Left ventricle myocardium superior (tissue), 1 donor: ENCODE measurements around the gene ARMH3. TPM values are rescaled to one million over a fixed set of nuclear protein-coding genes. Genes with fewer than 3 reads are reported as not detected.

Experiments used
- ATAC-seq: fragments of 200-7000 bp; cut with Tn5 transposase; one replicate; pipeline ENCODE4 v1.9.1; 2020; ENCODE audit warnings: mild to moderate bottlenecking, moderate library complexity
- DNase-seq: peaks from one replicate; pipeline ENCODE4 v3.0.0-alpha.2; 2020
- intact Hi-C: fragments of 100-400 bp; cut with micrococcal nuclease; formaldehyde crosslinking; loops from one replicate; pipeline ENCODE4 v1.11.0; 2022
- total RNA-seq: library from RNA; stranded (reverse); fragmentation: NEBNext Ultra II Directional; extraction: Animal tissue kit (Norgen Biotek cat#: 25700); gene quantifications from one replicate; pipeline ENCODE4 v1.2.1, GENCODE V29; 2021
- donor health status: DM: no; HTN: yes; CAD: no; lungs with severe emphysema.

The ARMH3 gene
- total RNA-seq, 1 donor from 2014 or later, result 49.0 TPM

DNA sequence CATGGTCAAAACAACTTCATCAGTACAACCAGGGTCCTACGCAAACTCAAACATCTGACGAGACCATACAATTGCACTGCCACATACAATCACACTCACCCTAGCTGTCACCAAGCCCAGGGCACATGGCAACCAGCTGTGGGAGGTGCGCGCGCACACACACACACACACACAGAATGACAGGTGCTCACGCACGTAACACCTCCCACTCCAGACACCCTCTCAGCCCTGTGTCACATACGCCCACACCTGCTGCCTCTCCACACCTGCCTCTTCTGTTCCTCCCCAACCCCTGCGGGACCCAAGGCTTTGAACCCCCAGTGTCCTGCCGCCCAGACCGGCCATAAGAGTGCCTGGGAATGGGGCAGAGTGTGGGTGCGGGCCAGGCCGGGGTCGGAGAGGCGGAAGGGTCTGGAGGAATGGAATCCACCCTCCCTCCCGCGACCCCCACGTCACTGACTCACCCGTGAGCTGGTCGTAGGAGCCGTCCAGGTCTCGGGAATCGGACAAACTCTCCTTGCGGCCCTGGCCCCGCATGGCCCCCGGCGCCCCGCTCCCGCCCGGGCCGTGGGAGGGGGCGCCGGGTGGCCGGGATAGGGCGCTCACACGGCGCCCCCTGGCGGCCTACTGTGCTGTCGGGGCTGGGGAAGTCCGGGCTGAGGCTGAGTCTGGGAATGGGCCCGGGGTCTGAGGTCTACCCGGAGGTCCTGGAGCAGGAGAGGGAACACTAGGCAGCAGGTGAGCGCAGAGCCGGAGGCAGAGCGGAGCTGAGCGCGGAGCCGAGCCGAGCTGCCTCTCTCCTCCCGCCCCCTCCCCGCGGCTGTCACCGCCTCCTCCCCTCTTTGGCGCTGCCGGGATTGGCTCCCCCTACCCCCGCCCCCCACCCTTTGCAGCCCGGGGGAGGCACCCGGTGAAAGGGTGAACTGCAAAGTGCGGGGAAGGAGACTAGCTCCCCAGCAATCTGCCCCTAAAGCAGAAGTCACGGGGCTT lies 212.6 kb downstream of the ARMH3 start, which contains the start of gene KCNIP2:
TSS of gene KCNIP2 (minus strand) at position 769 of the 990 bp plus-strand sequence. CDS start at position 537, 232 bp downstream.
- ATAC-seq, result peak; percentile 33
- intact Hi-C loops, result no loop called here
- DNase-seq, result peak; percentile 74

DNA sequence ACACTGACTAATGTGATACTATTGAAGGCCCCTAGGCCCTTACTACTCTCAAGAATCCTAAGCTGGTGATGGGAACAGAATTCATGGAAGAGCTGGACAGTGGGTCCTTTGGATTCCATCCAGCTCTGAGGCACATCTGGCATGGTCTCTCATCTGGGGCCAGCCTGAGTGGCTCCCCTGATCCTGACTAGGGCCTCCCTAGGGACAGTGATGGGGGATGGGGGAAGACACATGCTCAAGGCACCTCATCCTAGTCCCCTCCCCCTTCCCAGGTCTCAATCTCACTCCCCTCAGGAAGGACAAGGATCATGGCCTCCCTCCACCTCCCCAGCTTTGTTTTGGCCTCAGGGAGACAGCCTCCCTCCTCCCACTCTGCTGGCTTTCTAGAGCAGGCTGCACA lies 214.1 kb downstream of the ARMH3 start:
- DNase-seq, result no peak
- intact Hi-C loops, result no loop called here
- no peak for ATAC-seq

DNA sequence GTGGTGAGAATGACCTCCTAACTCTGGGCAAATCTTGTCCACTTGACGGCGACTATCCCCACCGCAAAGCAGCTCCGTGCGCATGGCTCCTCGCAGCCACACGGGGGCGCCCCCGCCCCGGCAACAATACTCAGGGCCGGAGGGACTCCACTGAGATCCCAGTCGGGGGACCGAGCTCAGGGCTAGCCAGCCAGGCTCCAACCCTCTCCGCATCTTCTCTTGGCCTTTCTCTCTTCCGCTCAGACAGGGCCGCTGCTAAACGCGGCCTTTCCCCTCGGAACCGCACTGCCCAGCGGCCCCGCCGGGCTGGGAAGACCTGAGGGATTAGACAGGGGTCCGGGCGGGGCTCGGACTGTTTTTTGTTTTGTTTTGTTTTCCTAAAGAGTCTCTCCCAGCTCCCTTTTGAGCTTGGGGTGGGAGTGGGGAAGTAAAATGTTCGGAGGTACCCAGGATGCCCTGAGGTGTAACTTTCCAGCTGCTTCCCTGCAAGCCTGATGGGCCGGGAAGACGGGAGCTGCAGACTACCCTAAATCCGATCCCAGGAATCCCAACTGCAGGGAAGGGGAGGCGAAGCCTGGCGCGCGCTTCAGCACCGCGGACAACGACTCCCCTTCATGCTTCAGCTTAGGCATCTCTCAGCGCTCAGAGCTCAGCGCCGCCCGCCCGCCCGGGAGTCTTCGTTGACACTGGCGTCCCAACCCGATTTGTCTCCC lies 215.1 kb downstream of the ARMH3 start:
- ATAC-seq (peak; percentile 83), DNase-seq (peak; percentile 89)
- intact Hi-C loops, result no loop called here

DNA sequence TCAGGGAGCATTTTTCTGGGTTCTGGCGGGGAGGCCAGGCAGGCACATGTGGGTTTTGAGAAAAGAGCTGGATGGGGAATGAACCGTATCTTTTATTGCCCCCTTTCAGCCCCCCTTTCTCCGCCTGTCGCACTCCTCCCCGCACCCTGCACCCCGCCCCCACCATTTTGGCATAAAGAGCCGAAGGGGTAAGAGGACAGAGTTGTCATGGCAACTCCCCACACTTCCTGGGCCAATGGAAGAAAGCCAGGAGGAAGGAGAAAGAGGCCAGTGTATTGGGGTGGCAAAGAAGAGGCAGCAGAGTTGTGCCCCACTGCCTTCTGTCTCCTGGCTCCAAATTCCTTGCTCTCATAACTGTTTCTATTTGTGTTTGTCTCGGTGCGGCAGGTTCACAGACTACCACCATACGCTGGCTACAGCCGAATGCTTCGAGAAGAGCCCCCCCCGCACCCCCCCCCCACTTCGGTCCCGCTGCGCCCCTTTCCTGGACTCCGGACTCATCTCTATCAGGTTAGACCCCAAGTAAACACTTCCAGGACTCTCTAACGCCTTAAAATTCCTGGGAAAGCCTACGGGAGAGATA lies 215.8 kb downstream of the ARMH3 start:
- intact Hi-C loops, result no loop called here
- ATAC-seq (no peak), DNase-seq (no peak)

DNA sequence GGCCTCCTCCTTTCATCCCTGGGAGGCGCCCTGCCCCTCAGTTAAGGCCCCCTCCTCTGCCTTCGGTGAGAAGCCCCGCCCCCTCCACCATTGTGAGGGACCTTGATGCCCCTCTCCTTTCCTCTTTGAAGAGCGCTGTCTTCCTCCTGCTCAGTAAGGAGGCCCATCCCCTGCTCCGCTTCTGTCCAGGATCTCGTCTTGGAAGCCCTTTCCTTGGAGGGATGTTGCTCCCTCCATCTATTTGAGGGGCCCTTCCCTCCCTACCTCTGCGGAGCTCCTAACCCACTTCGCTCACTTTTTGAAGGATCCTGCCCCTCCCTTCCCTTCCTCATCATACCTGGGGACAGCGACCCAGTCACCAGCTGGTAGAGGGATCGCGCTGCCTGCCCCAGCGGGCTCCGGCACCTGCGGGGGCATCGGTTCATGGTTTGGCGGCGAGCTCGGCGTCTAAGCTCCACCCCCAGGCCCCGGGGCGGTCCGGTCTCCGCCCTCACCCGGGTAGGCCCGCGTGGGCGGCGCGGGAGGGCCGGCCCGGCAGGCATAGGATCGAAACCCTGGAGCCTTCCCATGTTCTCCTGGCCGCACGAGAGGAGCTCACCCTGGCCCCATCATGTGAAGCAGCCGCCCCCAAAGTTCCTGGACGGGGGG lies 216.4 kb downstream of the ARMH3 start:
- ATAC-seq, result peak; percentile 25
- intact Hi-C loops, result loop anchor here (5.0 kb wide), 1 partner anchor 173 kb away; no protein-coding TSS in a partner anchor
- DNase-seq, result peak; percentile 72

DNA sequence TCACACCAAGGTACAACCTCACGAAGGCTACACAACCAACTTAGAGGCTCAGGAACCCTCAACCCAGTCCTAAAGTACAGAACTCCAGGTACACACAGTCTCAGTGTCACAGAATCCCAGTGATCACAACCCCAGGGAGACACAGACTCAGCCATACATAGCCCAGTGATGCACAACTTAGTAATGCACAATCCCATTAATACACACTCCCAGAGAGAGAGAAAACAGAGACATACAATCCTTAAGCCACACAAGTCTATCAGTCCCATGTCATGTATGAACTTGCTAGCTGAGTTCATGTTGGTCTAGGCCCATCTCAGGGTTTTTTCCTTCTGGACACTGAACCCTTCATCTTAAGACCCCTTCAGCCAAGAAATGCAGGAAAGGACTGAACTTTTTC lies 217.0 kb downstream of the ARMH3 start:
- DNase-seq, result no peak
- intact Hi-C loops, result loop anchor here (5.0 kb wide), 1 partner anchor 173 kb away; no protein-coding TSS in a partner anchor
- no peak for ATAC-seq

DNA sequence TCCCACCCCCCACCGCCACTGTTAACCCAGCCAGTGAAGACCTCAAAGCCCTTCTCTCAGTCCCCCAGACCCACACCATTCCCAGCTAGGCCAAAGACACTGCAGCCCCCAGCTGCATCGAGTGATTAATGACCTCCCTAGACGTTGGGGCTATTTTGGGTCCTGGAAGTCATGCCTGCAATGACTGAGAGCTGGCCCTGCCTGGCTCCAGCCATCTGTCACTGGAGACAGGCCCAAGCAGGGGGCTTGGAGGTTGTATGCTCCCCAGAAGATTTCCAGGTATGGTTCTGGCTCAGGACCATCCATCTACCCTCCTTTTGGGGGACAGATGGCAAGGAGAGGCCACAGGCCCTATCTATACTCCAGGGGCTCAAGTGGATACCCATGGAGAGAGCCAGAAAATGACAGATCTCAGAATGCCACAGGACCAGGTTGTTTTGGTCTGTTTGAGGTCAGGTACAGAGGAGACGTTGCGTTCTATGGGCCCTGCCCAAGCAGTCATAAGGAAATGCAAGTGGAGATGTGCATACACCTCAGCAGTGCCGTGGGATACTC lies 217.5 kb downstream of the ARMH3 start:
- intact Hi-C loops, result loop anchor here (5.0 kb wide), 1 partner anchor 174 kb away; no protein-coding TSS in a partner anchor
- no peak for ATAC-seq
- DNase-seq, result no peak

DNA sequence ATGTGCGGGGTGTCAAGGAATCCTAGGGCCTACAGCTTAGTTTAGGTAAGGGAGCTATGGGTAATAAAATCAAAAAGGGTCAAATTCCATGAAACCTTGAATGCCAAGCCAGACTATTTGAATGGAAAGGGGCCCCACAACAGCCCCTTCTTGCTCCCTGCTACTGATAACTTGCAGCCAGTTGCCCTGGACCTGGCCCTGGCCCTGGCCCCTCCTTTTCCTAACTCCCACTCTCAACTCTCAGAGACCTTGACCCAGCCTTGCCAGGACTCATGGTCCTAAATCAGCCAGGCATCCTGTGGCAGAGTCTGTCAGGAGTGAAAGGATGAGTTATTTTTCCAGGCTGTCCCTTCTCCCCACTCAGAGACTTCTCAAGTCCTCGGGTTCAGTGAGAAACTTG lies 218.2 kb downstream of the ARMH3 start:
- no peak for ATAC-seq
- no peak for DNase-seq
- intact Hi-C loops, result loop anchor here (5.0 kb wide), 1 partner anchor 175 kb away; no protein-coding TSS in a partner anchor

DNA sequence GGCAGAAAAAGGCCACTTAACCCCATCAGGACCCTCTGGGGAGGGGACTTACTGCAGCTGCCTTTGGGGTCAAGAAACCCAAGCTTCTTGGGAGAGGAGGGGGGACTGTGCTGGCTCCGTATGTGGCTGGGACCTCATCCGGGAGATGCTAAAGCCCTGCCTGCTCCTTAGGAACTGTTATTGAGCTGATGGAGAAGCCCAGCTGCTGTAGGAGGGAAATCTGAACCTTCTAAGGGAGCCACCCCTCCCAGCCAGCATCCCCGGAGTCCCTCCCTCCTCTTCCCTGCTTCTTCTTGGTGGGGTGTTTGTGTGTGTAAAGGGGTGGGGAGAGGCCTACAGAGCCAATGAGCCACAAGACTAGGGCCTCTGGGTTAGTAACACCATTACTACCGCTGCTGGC lies 220.6 kb downstream of the ARMH3 start:
- DNase-seq, result no peak
- ATAC-seq, result no peak
- intact Hi-C loops, result loop anchor here (5.0 kb wide), 1 partner anchor 177 kb away; no protein-coding TSS in a partner anchor

DNA sequence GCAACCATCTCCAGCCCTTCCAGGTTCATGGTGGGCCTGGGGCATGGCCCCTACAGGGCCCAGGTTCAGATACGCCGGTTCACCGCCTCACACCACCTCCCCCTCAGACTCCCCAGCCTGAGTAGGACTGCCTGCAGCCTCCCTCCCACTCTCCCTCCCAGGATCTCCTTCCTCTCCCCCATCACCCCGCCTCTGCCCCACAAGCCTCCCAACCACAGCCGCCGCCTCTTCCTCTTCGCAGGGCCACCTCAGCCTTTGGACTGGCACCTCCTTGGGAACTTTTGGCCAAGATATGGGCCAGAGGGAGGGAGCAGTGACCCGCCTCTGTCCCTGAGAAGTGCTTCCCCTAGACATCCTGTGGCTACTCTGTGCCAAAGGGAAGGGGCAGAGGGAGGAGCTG lies 221.6 kb downstream of the ARMH3 start:
- intact Hi-C loops, result no loop called here
- no peak for ATAC-seq
- peak; percentile 55 for DNase-seq

DNA sequence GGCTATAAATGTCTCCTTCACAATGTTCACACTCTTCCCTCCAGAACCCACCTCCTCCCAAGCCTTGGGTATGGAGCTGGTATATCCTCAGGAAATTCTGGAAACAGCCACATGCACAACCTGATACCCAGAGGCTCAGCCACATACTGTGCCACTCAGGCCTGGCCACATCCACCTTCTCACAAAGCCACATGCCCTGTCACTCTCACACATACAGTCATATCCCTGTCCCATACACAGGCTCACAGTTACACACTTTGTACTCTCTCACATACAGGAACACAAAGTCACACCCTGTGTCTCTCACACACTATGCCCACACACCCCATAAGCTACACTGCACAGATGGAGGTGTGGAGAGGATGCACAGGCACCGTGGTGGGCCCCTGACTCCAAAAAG lies 222.5 kb downstream of the ARMH3 start:
- no peak for ATAC-seq
- DNase-seq, result no peak
- intact Hi-C loops, result no loop called here

DNA sequence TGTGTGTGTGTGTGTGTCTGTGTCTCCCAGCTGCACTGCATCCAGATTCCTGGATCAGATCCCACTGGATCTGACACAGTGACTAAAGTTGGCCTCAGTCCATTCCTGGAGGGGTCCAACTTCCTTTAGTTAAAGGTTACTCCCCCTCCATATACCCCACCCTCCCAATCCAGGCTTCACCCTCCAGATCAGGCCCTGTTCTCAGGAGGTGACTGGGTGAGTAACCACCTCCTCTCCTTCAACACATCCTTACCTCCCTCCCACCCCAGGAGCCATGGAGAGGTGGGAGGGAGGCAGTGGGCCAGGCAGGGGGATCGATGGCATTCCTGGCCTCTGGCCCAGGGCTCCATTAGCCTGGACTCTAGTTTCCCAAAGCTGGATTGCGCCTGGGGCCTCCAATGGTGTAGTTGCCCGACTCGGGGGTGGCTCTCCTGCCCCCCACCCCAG lies 223.6 kb downstream of the ARMH3 start:
- ATAC-seq (no peak), DNase-seq (no peak)
- intact Hi-C loops, result no loop called here

DNA sequence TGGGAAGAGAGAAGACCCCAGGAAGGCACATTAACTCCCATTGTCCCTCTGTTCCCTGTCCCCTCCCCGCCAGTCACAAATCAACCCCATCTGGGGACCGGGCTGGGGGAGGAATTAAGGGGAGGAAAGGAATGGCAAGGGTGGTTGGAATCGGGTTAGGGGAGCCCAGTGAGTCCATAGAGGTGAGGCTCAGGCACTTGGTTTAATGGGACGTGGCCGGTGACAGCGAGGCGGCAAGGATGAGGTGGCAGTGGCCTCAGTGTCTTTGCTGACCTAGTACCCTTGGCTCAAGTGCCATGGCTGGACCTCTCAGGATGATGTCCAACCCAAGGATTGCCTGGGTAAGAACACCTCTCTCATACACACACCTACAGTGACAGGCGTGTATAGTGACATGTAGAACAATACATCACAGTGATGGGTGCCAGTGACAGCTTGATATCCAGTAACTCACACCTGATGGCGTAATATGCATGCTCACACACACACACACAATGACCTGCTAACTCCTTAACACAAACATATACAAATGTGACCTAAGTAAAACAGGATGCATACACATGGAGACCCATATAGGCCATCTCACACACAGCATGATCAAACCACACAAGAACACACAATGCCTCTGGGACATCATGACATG lies 224.7 kb downstream of the ARMH3 start:
- DNase-seq, result no peak
- ATAC-seq, result no peak
- intact Hi-C loops, result no loop called here

DNA sequence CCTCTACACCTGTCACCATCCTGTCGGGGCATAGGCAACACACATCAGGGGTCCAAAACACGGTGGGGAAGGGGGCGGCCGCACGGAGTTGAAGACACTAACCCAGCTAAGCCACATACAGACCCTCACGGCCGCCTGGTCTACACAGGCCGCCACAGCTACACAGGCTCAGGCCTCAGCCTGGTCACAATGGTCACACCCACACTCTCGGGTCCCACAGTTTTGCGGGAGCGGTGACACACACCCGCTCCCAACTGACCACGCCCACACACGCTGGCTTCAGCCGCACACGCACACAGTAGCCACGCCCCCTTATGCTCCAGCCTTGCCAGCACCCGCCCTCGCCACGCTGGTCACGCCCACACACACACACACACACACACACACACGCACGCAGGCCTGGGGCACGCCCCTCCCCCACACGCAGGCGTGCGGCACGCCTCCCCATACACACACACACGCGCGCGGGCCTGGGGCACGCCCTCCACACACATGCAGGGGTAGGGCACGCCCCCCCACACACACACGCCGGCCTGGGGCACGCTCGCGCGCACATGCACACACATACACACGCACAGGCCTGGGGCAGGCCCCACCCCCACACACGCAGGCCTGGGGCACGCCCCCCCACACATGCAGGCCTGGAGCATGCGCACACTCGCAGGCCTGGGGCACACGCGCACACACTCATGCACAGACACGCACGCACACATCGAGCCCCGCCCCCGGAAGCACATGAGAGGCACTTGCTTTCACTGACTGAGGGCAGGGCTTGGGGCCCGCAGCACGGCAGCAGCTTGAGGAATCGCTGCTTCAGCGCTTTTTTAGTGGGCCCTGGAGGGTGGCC lies 225.4 kb downstream of the ARMH3 start:
- DNase-seq, result peak; percentile 90
- intact Hi-C loops, result no loop called here

DNA sequence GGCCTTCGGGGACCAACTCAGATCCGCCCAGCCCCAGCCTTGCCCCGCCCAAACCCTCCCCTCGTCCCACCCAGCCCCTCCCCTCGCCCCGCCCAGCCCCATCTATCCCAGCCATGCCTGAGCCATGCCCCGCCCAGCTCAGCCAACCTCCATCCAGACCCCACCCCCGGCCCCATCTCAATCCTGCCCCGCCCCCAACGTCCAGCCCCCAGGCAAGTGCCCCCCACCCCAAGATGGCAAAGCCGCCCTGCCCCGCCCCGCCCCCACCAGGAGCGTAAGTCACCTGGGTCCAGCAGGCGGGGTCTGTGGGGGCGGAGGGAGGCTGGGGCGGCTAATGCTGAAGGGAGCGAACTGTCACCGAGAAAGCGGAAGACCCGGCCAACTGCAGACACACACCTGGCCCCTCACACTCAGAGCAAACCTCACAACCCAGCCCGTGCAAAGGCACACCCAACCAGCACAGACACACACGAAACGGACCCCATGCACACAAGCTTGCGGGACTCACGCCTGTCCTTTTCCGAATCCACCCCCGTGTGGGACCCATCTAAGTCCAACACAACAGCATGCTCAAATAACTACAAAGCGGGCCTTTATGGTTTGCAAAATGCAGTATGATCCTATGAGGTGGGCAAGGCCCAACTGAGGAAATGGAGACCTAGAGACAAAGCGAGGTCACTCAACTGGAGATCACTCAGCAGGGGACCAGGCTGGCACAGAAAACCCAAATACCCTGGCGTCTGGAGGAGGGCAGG lies 226.2 kb downstream of the ARMH3 start:
- DNase-seq, result peak; percentile 45
- intact Hi-C loops, result no loop called here
- no peak for ATAC-seq

More for the DNA sequence above, 225.4 kb downstream of the ARMH3 start:
- peak; percentile 82 for ATAC-seq

DNA sequence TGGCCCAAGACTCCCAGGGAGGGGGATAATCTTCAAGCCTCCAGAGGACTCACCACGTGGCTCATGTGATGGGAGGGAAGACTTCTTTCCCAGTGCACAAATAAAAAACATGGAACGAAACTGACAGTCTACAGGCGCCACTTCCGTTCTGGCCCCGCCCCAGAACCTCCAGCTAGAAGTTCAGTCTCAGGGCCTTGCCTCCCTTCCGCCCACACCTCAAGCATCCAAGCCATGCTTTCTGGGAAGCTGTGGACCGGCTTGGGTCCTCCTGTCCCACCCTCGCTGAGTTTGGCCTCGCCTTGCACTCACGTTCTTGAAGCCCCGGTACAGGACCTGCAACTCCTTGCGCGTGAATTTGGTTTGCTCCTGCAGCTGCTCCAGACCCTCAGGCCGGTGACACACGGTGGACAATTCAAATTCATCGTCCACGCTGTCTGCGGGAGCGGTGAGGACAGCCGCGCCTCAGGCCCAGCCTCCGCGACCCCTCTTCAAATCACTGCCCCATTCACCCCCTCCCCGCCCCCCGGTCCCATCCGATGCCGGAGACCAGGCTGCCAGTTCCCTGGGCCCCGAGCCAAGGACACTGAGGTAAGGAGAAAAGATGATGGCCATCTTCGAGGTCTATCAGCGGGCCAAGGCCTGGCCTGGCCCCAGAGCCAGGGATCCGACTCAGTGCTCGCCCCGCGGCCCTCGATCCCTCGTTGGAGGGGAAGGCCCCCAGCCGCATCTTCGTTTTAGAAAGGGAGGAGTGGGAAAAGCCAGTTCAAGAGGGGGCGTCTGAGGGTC lies 227.0 kb downstream of the ARMH3 start:
- ATAC-seq, result no peak
- peak; percentile 52 for DNase-seq
- intact Hi-C loops, result no loop called here
